Omental fat pad (tissue), 4 donors: ENCODE data around the gene FEZF2. TPM values are rescaled to one million over a fixed set of nuclear protein-coding genes. Genes with fewer than 3 reads are reported as not detected.

Experiments used
- ATAC-seq: fragments of 150-250 bp; one replicate; pipeline ENCODE4 v1.9.1; 2016; ENCODE audit warnings: mild to moderate bottlenecking, moderate library complexity; ENCODE audit not compliant: low FRiP score
- DNase-seq: peaks from one replicate; pipeline ENCODE4 v3.0.0-alpha.2; 2019; ENCODE audit warnings: low spot score
- CTCF ChIP-seq, 3 donors: fragments of 450-650 bp; IDR thresholded peaks; one replicate each; pipeline ENCODE4 v1.5.1; 2016 to 2017; ENCODE audit warnings: antibody characterized with exemption in 3 of 3, mild to moderate bottlenecking in 3 of 3, moderate library complexity in 2 of 3
- total RNA-seq, 4 donors: library from RNA; depleted of rRNA; stranded (reverse); fragments of >200 nt; gene quantifications; one replicate each; pipeline ENCODE4 v1.1.0, GENCODE V29; 2016

Gene FEZF2
- total RNA-seq, 4 donors from 2014 or later: not detected

GRCh38 chr3:62368705-62369475, 4.5 kb downstream of the FEZF2 start:
- DNase-seq (no peak), ATAC-seq (no peak)
- TF ChIP-seq CTCF (IDR thresholded peaks at IDR 0.05): no peak

- TF ChIP-seq CTCF (IDR thresholded peaks at IDR 0.05): no peak
- ATAC-seq (no peak), DNase-seq (no peak)
Measured at GRCh38 chr3:62368290-62368704, 5.1 kb downstream of the FEZF2 start.

- ATAC-seq (no peak), DNase-seq (no peak)
- no peak for TF ChIP-seq CTCF (IDR thresholded peaks at IDR 0.05)
Measured at GRCh38 chr3:62367763-62368195, 5.6 kb downstream of the FEZF2 start.

GRCh38 chr3:62366126-62366484, 7.2 kb downstream of the FEZF2 start:
- ATAC-seq (no peak), DNase-seq (no peak)
- TF ChIP-seq CTCF (IDR thresholded peaks at IDR 0.05): no peak

- TF ChIP-seq CTCF (IDR thresholded peaks at IDR 0.05): no peak
- ATAC-seq (no peak), DNase-seq (no peak)
Measured at GRCh38 chr3:62365391-62366125, 7.8 kb downstream of the FEZF2 start.

- no peak for DNase-seq
- no peak for TF ChIP-seq CTCF (IDR thresholded peaks at IDR 0.05)
- no peak for ATAC-seq
Measured at GRCh38 chr3:62364191-62364590, 9.2 kb downstream of the FEZF2 start.

- DNase-seq (no peak), ATAC-seq (no peak)
- no peak for TF ChIP-seq CTCF (IDR thresholded peaks at IDR 0.05)
Measured at GRCh38 chr3:62363275-62363674, 10.1 kb downstream of the FEZF2 start.
